Nephron (organoid): Measurements from ENCODE around the gene GLRX3.

ENCODE experiments used
- H3K27ac Mint-ChIP-seq, 3 experiments: 2 replicates each; pipeline ENCODE4 v1.8.0; 2020; ENCODE audit warnings: mixed read lengths in 3 of 3, mild to moderate bottlenecking in 2 of 3, moderate library complexity in 1 of 3
- H3K27me3 Mint-ChIP-seq: 2 replicates; pipeline ENCODE4 v1.8.0; 2021; ENCODE audit warnings: low read depth, mild to moderate bottlenecking, moderate library complexity, mixed read lengths
- H3K36me3 Mint-ChIP-seq: 2 replicates; pipeline ENCODE4 v1.8.0; 2020; ENCODE audit warnings: low read depth, mixed read lengths
- H3K4me1 Mint-ChIP-seq: 2 replicates; pipeline ENCODE4 v1.8.0; 2020; ENCODE audit warnings: mixed read lengths
- H3K4me3 Mint-ChIP-seq, 3 experiments: 2 replicates each; pipeline ENCODE4 v1.8.0; 2020; ENCODE audit warnings: mild to moderate bottlenecking in 3 of 3, mixed read lengths in 3 of 3, moderate library complexity in 2 of 3
- H3K9me3 Mint-ChIP-seq: 2 replicates; pipeline ENCODE4 v1.8.0; 2020; ENCODE audit warnings: mixed read lengths
- CTCF ChIP-seq, 3 experiments: fragments of 200-600 bp; sonication (generic); IDR thresholded peaks; one replicate each; pipeline ENCODE4 v1.5.0; 2021; ENCODE audit warnings: antibody characterized with exemption in 3 of 3; ENCODE audit not compliant: unreplicated experiment in 3 of 3

Gene GLRX3

GRCh38 chr10:130121486-130122079 lies 14.6 kb upstream of the GLRX3 start:
- peaks cover 5% of the 10 kb centered on the region for H3K36me3 Mint-ChIP-seq
- no peak for TF ChIP-seq CTCF (IDR thresholded peaks at IDR 0.05; ENCODE audit: unreplicated experiment in 3 of 3)
- peaks cover 11% of the 10 kb centered on the region for H3K9me3 Mint-ChIP-seq
- H3K27me3 Mint-ChIP-seq, result no peaks in the 10 kb centered on the region
- no peaks in the 10 kb centered on the region for H3K4me1 Mint-ChIP-seq
- H3K4me3 Mint-ChIP-seq, result no peak overlapping the region
- no peak overlapping the region for H3K27ac Mint-ChIP-seq

GRCh38 chr10:130127364-130128061 lies 8.7 kb upstream of the GLRX3 start:
- no peaks in the 10 kb centered on the region for H3K36me3 Mint-ChIP-seq
- TF ChIP-seq CTCF (IDR thresholded peaks at IDR 0.05; ENCODE audit: unreplicated experiment in 3 of 3), result peak; percentile 84 to 89 (median 87)
- peak overlapping the region; percentile 1 to 15 (median 15) for H3K27ac Mint-ChIP-seq
- no peaks in the 10 kb centered on the region for H3K9me3 Mint-ChIP-seq
- no peaks in the 10 kb centered on the region for H3K27me3 Mint-ChIP-seq
- peaks cover 11% of the 10 kb centered on the region for H3K4me1 Mint-ChIP-seq
- no peak overlapping the region for H3K4me3 Mint-ChIP-seq

GRCh38 chr10:130128062-130128781 lies 8.0 kb upstream of the GLRX3 start:
- no peaks in the 10 kb centered on the region for H3K36me3 Mint-ChIP-seq
- no peak overlapping the region for H3K4me3 Mint-ChIP-seq

GRCh38 chr10:130128922-130129321 lies 7.3 kb upstream of the GLRX3 start:
- Mint-ChIP-seq H3K4me1 (peaks cover 11% of the 10 kb centered on the region), H3K9me3 (no peaks in the 10 kb centered on the region), H3K27me3 (no peaks in the 10 kb centered on the region), H3K4me3 (no peak overlapping the region), H3K36me3 (no peaks in the 10 kb centered on the region), H3K27ac (no peak overlapping the region)
- no peak for TF ChIP-seq CTCF (IDR thresholded peaks at IDR 0.05; ENCODE audit: unreplicated experiment in 3 of 3)

More at GRCh38 chr10:130128062-130128781, 8.0 kb upstream of the GLRX3 start:
- Mint-ChIP-seq H3K4me1 (peaks cover 11% of the 10 kb centered on the region), H3K9me3 (no peaks in the 10 kb centered on the region), H3K27me3 (no peaks in the 10 kb centered on the region), H3K27ac (peak overlapping the region; percentile 1 to 15 (median 15))
- TF ChIP-seq CTCF (IDR thresholded peaks at IDR 0.05; ENCODE audit: unreplicated experiment in 3 of 3), result peak; percentile 2 to 11 (median 5)

GRCh38 chr10:130135676-130136225 lies 440 bp upstream of the GLRX3 start:
- peak overlapping the region; percentile 90 to 93 (median 91) for H3K4me3 Mint-ChIP-seq
- peaks cover 12% of the 10 kb centered on the region for H3K36me3 Mint-ChIP-seq
- H3K27ac Mint-ChIP-seq, result peak overlapping the region in 2 of 3 experiments; percentile 76 to 91
- H3K9me3 Mint-ChIP-seq, result no peaks in the 10 kb centered on the region
- peaks cover 15% of the 10 kb centered on the region for H3K4me1 Mint-ChIP-seq
- TF ChIP-seq CTCF (IDR thresholded peaks at IDR 0.05; ENCODE audit: unreplicated experiment in 3 of 3), result no peak
- no peaks in the 10 kb centered on the region for H3K27me3 Mint-ChIP-seq
